HG03520 (cell line): ENCODE results near the gene IFT88.

Source experiments
- ATAC-seq: cut with Tn5 transposase; IDR thresholded peaks from one replicate; pipeline ENCODE4 v1.9.1; 2021; ENCODE audit warnings: mild to moderate bottlenecking, moderate library complexity; ENCODE audit not compliant: unreplicated experiment

Gene IFT88

DNA sequence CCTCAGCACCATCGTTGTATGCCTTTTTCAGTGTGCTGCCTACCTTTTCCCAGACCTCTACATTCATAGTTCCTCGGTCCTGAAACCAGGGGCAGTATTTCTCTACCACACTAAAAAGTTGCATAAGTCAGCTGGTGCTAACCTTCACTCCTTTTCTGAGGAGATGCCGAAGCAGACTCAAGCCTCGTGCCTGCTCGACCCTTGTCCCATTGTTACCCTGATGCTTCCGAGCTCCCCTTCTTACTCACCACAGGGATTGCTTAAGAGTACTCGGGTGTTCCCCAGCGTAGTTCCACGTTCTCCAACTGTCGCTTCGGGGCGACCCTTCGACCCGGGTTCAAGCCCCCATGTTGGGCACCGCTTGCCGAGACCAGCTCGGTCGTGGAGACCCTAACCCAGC lies 117.6 kb downstream of the IFT88 start:
- no peak for ATAC-seq

DNA sequence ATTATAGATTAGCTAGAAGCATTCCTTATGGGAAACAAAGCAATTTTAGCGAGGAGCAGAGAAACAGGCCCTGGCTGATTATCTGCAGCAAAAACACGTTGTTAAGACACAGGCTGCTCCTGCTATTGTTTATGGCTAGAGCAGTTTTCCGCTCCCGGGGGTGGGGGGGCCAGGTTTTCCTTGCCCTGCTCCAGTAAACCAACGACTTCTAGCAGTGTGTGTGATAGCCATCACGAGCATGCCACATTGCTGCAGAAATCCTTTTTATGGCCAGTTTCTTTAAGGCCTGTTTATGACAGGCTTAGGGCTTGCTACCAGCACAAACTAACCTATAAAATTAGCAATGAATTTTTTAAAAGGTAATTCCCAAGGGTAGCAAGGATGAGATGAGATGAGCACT lies 118.1 kb downstream of the IFT88 start:
- ATAC-seq: no peak

DNA sequence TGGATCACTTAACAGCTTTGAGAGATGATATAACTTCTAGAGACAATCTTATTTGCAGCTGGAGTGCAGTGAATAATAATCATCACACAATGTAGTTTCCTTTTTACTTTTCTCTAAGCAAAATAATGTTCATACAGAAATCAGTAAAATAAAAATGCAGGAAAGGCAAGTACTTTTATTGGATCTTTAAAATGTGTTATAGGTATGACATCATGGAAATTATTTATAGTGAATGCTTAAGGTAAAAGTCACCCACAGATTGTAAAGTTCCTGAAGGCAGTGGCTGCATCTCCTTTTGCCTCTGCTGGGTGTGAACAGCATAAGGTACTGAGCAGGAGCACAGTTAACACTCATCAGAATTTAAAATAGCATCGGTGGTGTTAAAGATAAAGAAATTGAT lies 119.2 kb downstream of the IFT88 start:
- no peak for ATAC-seq

DNA sequence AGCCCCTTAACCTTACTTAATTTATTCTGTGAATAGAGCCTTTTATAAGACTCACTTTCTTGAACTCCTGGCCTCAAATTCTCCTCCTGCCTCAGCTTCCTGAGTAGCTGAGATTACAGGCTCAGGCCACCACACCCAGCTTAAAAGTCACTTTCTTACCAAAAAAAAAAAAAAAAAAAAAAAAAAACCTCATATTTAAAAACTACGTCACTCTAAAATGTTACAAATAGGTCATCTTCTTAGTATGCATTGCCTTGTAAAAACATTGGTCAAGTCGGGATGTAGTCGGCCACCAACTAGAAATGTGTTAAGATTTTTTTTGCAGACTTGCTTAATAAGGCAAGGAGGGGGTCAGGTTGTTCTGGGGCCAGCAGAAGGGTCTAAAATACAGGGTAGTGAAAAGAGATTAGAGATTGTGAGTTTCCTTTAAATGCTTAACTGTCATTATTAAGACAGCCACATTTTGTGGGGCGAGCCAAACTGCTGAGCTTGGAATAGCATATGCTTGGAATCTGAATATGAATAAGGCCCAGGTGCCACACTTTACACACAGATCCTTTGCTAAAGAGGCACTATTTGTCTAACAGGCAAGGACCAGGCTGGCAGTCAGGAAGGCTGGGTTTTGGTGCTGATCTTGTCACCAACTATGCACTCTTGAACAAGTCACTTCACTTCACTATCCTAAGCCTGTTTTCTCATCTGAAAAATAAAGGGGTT lies 120.1 kb downstream of the IFT88 start:
- no peak for ATAC-seq

DNA sequence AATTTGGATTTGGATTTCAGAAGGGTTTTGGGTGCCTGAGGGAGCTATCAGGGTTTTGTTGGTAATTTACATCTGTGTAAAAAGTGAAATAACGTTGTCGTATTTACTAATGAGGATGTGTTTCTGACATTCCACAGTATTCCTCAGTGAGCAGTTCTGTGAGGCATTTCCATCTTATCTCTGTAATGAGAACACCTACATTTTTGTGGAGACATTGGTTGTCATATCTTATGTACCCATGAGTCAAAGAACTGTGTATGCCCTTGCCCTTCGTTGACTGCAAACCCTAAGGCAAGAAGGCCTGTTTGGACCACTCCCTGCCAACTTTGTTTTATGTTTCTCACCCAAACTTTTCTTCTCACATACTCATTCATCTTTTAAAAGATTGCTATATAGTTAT lies 122.3 kb downstream of the IFT88 start:
- no peak for ATAC-seq

DNA sequence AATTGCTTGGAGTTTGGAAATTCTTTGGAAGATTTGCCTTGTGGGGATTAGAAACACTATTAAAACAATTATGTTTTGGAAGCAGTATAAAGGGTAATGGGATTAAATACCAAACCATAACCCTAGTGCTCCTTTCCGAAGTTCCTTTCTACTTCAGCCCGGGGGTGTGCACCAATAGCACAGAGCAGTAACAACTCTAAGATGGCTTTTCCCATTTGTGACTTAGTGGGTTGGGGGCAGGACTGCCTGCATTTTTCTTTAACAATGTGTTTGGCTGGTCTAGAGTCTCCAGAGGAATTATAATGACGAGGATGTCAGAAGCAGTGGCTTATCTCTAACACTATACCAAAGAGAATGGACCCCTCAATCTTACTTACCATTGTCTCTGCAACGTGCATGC lies 124.7 kb downstream of the IFT88 start:
- no peak for ATAC-seq

DNA sequence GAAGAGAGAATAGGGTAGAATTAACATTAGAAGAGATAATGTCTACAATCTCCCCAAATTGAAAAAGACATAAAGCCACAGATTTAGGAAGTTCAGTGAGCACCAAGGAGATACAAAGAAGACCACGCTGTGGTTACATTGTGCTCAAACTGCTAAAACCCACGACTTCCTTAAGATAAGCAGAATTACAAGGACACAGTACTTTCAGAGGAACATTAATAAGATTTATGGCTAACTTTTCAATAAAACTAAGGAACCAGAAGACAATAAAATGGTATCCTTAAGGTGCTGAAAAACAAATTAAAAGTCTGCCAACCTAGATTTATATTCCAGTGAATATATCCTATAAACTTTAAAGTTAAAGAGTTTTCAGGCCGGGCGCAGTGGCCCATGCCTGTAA lies 129.1 kb downstream of the IFT88 start:
- ATAC-seq: no peak

DNA sequence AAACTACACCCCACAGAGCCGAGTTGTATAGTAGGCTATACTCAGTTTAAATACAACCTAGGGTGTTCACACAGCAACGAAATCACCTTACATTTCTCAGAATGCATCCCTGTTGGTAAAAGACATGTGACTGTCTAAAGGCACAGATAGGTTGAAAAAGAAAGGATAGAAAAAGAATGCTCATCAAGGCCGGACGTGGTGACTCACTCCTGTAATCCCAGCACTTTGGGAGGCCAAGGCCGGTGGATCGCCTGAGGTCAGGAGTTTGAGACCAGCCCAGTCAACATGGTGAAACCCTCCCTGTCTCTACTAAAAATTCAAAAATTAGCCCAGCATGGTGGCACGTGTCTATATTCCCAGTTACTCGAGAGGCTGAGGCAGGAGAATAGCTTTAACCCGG lies 132.8 kb downstream of the IFT88 start:
- ATAC-seq: no peak

DNA sequence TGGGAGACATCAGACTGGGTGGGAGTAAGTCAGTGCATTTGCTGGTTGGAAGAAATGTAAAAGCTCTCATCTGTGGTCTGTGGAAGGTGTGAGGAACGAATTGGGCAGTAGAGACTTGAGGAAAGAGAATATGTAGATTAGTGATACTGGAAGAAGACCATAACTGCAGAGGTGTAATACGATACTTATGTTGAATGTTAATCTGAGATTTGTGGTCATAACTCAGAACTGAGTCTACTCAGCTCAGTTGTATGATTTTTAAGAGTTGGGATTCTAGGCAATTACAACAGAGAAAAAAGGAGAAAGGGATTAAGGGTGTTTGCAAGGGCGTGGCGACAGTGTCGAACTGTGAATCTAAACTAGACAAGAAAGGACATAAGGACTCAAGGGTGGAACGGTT lies 133.3 kb downstream of the IFT88 start:
- ATAC-seq: no peak

DNA sequence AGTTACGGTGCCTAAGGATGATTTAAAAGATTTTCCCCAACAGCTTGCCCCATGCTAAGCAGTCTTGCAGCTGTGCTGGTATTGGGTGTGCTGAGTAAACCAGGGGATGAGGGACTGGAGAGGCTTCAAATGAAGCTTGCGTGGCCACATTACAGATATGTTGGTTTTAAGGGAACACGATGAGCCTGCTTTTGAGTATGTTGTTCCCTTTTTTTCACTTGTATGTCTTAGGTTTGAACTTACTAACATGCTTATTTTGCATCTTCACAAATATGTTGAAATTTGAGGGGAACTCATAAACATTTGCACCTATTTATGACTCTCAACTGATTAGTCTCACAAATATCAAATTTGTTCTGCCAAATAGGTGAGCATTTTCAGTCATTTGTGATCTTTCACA lies 134.5 kb downstream of the IFT88 start:
- no peak for ATAC-seq

DNA sequence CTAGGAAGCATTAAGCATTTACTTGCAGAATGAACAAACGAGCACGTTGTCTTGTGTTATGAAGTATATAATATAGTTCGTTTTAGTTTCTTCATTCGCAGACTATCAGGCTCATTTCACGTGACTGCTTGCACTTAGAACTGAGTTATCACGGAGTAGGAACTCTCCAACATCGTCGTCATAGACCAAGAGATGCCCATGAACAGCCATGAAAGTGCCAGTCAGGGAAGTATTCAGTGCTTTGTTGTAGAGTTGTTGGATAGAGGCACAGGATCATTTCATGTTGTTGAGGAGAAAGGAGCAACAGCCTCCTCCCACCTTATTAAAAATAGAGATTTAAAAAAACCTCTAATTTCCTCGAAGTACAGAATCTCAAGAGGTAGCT lies 135.6 kb downstream of the IFT88 start:
- no peak for ATAC-seq

DNA sequence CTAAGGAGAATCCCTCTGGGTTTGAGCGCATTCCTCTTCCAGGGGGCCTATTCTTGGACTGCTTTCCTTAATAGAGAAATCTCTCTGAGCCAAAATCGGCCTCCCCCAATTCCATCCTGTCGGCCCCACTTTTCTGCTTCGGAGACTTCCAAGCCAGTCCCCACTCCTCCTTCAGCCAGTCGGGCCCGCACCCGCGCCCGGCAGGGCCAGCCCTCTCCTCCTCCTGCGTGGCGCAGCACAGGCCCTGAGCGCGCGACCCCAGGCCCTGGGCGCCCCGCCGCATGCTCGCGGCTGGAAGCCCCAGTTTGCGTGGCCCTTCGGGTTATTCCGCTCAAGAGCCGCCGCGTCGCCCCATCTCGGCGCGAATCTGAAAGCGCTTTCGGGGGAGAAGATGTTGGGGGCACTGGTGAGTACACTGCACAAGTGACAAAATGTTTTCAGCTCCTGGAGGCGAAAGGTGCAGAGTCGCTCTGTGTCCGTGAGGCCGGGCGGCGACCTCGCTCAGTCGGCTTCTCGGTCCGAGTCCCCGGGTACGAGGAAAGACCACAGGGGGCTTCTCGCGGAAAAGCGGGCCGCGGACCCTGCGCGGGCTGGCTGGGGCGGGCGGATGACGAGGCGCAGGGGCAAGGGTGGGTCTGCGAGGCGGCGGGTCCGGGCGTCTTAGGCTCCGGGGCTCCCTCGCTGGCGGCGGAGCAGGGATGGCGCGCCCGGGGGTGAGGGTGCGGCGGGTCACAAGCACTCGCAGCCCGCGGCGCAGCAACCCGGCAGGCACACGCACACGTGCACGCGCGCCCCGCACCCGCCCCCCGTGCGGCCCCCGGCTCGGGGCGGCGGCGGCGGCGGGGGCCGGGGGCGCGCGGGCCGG lies 136.2 kb downstream of the IFT88 start, which contains the start of gene IL17D:
Gene IL17D, plus strand, starts transcription at position 785 of the 865 bp plus-strand sequence. CDS start 303 bp downstream, outside the sequence.
- ATAC-seq: peak; percentile 23

DNA sequence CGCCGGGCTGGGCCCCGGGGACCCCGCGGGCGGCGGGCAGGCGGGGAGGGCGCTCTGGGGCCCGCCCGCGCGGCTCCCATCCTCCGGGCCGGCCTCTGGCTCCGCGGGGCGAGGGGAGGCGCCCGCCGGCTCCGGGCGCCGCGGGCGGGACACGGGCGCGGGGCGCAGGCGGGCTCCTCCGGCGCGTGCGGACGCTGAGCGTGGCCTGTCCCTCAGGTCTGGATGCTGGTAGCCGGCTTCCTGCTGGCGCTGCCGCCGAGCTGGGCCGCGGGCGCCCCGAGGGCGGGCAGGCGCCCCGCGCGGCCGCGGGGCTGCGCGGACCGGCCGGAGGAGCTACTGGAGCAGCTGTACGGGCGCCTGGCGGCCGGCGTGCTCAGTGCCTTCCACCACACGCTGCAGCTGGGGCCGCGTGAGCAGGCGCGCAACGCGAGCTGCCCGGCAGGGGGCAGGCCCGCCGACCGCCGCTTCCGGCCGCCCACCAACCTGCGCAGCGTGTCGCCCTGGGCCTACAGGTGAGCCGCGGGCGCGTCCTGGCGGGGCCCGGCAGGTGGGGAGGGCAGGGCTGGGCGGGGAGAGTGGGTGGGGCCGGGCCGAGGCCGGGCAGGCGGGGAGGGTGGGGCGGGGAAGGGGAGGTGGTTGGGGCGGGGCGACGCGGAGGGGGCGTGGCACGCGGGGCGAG lies 137.0 kb downstream of the IFT88 start:
- peak; percentile 87 for ATAC-seq

DNA sequence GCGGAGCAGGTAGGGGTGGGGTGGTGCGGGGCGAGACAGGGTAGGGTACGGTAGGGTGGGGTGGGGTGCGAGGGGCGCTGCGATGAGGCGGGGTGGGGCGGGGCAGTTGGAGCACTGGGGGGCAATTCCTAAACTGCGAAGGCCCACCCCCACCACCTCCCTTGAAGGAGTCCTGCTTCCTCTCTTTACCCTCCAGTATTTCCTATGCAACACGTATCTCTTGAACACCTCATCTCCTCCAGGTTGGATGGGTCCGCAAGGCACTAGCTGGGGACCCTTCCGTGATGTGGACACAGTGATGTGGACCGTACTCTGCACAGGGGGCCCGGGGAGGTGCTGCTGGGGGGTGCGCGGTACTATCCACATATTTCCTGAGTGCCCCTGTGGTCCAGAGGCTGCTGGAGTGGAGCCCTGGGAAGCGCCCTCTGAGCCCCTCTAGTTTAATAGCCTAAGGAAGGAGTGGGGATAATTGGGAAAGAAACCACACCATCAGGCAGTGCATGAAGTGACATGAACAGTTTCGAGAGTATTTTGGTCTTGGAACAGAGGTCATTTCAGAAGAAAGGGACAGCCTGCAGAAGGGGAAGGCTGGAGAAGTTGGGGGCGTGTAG lies 137.6 kb downstream of the IFT88 start:
- no peak for ATAC-seq

DNA sequence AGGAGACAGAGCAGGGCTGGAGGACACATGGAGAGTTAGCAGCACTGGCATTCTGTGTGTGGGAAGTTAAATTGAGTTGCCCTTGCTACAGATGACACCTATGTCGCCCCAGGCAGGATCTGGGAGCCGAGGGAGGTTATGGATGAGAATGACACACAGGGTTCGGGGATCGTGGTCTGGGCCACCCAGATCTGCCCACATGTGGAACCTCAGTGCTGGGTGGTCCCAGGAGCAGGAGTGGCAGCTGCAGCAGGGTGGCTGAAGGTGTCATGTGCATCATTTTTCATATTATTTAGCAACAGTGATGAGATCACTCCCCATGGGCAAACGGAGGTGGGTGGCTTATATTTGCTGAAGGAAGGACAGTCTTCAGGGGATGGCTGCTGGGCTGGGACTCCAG lies 139.7 kb downstream of the IFT88 start:
- ATAC-seq: no peak

DNA sequence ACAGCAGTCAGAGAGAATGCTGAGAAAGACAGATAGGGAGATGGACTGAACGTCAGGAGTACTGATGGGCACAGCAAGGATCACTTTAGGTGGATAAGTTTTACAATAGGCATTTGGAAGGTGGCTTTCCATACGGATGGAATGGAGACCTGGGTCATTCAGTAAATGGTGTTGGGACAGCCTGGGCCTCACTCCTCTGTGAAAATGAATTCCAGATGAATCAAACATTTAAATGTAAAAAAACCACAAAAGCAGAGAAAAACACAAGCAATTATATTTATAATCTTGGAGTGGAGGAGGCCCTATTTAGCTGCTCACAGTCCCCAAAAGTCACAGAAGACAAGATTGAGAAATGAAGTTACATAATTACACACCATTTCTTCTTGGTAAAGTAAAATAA lies 141.3 kb downstream of the IFT88 start:
- ATAC-seq: no peak

DNA sequence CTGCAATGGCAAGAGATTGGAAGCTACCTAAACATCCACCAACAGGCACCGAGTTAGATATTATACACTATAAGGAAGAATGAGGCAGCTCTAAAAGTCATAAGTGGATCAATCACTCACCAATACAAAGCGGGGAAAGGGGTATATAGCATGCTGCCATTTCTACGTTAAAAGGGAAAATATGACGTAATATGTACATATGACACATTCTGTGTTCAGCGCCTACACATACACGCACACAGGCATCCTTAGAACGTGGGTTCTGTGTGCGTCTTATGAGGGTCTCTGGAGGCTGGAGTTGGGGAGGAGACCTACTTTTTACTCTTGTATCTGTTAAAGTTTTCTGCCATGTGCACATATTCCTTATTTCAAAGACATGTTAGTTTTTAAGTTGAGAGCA lies 142.4 kb downstream of the IFT88 start:
- no peak for ATAC-seq

DNA sequence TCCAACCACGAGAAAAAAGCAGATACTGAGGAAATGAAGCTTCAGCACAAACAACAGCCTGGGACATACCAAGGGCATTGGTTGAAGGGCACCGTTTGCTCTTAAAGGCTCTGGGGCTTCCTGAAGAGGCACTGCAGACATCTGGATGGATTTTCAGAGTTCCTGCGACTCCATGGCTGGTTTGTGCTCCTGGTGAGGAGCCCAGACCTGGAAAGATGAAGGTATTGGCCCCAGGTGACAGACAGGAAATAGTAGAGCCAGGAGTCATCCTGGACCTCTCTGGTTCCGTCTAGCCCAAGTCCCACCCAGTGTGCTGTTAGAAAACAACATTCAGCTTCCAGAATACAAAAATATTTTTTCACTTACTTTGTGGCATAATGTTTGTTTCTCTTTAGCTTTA lies 142.8 kb downstream of the IFT88 start:
- ATAC-seq: no peak

DNA sequence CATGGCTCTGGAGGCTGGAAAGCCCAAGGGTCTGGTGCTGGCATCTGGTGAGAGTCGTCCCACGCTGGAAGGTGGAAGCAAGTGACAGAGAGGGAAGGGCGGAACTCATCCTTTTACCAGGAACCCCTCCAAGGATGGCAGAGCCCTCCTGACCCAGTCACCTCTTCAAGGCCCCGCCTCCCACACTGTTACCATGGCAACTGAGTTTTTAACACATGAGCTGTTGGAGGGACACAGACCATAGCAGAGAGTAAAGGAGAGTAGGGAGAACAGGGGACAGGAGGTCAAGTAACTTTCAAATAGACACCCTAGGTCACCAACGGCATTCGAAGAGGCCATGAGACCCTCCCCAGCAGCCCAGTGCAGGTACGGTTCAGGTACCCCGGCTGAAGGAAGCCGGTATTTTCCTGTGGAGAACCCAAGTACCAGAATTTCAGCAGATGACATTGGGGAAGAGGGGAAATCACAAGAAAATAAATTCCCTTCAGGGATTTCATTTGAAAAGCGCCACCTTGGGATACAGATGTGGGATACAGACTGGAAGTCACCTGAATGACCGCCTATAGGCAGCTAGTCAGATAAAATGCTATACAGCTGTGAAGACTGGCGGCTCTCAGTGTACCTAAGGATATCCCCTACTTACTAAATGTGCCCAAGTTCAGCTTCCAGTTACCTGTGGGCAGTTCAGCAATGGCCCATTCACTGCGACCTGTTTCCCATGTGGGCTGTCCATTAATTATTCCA lies 144.5 kb downstream of the IFT88 start:
- ATAC-seq: no peak

DNA sequence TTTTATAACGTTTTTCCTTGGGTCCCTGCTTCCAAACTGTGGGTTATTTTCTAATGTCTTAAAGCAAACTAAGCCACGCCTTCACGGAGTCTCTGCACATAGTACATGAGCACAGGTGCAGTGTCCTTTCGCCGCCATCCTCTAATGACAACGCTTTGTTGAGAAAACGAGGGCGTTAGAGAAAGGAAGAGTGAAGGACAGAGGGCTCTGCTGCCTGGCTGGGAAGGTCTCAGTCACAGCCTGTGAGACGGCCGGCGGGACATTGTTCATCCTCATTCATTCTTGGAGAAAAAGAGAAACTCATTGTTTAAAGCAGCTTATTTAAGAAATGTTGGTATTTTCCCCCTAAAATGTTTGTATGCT lies 146.0 kb downstream of the IFT88 start:
- no peak for ATAC-seq

DNA sequence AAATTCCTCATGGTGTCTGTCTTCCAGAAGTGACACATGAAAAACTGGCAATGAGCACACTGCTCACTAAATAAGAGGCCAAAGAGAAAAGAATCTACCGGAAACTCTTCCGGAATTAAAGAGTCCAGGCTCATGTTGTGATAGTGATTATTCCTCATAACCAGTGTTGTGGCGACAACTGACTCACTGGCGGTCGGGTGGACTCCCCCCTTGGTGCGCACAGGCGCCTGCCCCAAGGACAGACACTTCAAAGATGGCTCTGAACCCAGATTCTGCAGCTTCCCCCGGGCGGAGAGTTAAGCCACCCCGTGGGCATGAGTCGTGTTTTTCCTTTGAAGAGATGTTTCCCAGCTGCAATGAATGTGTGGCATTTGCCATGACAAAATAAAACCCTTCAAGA lies 146.8 kb downstream of the IFT88 start:
- no peak for ATAC-seq
